ENCODE results near the gene CHDH. TPM values are rescaled to one million over a fixed set of nuclear protein-coding genes. Genes with fewer than 3 reads are reported as not detected.
A peak's percentile ranks its signal among the peaks of the same experiment; 100 is the strongest.

CHDH gene
- total RNA-seq, 6 experiments from 2014 or later: 25.0 to 49.1 (median 39.4) TPM

DNA sequence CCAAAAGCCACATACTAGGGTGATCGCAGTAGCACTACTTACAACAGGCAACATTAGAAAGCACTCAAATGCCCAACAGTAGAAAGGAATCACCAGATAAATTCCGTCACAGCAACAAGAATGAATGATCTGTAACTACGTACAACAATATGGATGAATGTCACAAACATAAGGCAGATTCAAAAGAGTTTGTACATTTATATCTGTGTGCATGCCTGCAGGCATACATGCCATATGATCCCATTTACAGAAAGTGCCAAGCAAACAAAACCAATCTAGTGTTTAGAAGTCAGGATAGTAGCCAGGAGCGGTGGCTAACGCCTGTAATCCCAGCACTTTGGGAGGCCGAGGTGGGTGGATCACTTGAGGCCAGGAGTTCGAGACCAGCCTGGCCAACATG is 3.7 kb upstream of the CHDH start:
- 94% methylated on average over 2 of the region's 7 CpGs for WGBS (ENCODE audit: insufficient coverage, low coverage, low lambda C conversion rate, missing lambda C conversion rate)
- DNase-seq (no peak), ATAC-seq (no peak)
- Histone ChIP-seq H3K36me3 (no peaks in the 10 kb centered on the region), H3K4me3 (no peak overlapping the region), H3K27me3 (no peaks in the 10 kb centered on the region), H3K9me3 (no peaks in the 10 kb centered on the region), H3K27ac (no peak overlapping the region), H3K4me1 (peaks cover 0 to 7% (median 0%) of the 10 kb centered on the region in 4 donors)
- TF ChIP-seq POLR2A (IDR thresholded peaks at IDR 0.05) (no peak), CTCF (IDR thresholded peaks at IDR 0.05) (no peak)
- intact Hi-C loops (cut with DNase I): no loop called here

GRCh38 chr3:53846851-53847155 is 584 bp upstream of the CHDH start:
- WGBS (ENCODE audit: insufficient coverage, low coverage, low lambda C conversion rate, missing lambda C conversion rate): 10% methylated on average over 2 of the region's 10 CpGs
- intact Hi-C loops (cut with DNase I): no loop called here
- Histone ChIP-seq H3K4me1 (peaks cover 0 to 25% (median 10%) of the 10 kb centered on the region in 4 donors), H3K9me3 (no peaks in the 10 kb centered on the region), H3K36me3 (no peaks in the 10 kb centered on the region), H3K4me3 (peak overlapping the region; percentile 64 to 76 (median 74)), H3K27me3 (no peaks in the 10 kb centered on the region), H3K27ac (peak overlapping the region; percentile 51 to 100 (median 61))
- ATAC-seq: no peak
- no peak for DNase-seq
- TF ChIP-seq POLR2A (IDR thresholded peaks at IDR 0.05) (no peak), CTCF (IDR thresholded peaks at IDR 0.05) (no peak)

DNA sequence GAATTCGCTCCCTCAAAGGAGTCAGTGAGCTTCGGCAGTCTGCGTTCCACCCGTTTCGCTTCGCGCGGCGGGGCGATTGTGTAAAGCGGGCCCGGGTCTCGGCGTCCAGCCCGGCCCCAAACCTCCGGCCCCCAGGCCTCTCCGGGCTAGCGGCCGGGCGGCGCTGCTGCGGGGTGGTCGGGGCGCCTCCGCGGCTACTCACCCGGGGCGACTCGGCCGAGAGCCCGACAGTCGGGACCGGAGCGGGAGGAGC is 412 bp downstream of the CHDH start:
- peaks cover 0 to 31% (median 13%) of the 10 kb centered on the region in 4 donors for H3K4me1 ChIP-seq
- H3K27ac ChIP-seq: peak overlapping the region; percentile 97 to 100 (median 99)
- H3K27me3 ChIP-seq: no peaks in the 10 kb centered on the region
- H3K9me3 ChIP-seq: no peaks in the 10 kb centered on the region
- intact Hi-C loops (cut with DNase I): no loop called here
- no peak for TF ChIP-seq CTCF (IDR thresholded peaks at IDR 0.05)
- TF ChIP-seq POLR2A (IDR thresholded peaks at IDR 0.05): no peak
- peak overlapping the region; percentile 64 to 76 (median 74) for H3K4me3 ChIP-seq
- no peak for DNase-seq
- no peak for ATAC-seq
- 0% methylated on average over 1 of the region's 34 CpGs for WGBS (ENCODE audit: insufficient coverage, low coverage, low lambda C conversion rate, missing lambda C conversion rate)
- no peaks in the 10 kb centered on the region for H3K36me3 ChIP-seq

- Histone ChIP-seq H3K27me3 (no peaks in the 10 kb centered on the region), H3K27ac (peak overlapping the region; percentile 97 to 100 (median 99)), H3K4me1 (peaks cover 0 to 31% (median 13%) of the 10 kb centered on the region in 4 donors), H3K9me3 (no peaks in the 10 kb centered on the region), H3K36me3 (no peaks in the 10 kb centered on the region), H3K4me3 (peak overlapping the region; percentile 64 to 76 (median 74))
- WGBS (ENCODE audit: insufficient coverage, low coverage, low lambda C conversion rate, missing lambda C conversion rate): 4% methylated on average over 12 of the region's 25 CpGs
- ATAC-seq (peak in 1 of 4 donors; percentile 7), DNase-seq (peak in 1 of 3 donors; percentile 62)
- intact Hi-C loops (cut with DNase I): no loop called here
- no peak for TF ChIP-seq POLR2A (IDR thresholded peaks at IDR 0.05)
- peak in 3 of 4 donors; percentile 14 to 19 (median 16) for TF ChIP-seq CTCF (IDR thresholded peaks at IDR 0.05)
Measured at GRCh38 chr3:53845103-53845880, 927 bp downstream of the CHDH start.

Data from right lobe of liver (tissue), 6 donors.